ENCODE measurements around the gene CLEC4G. TPM values are rescaled to one million over a fixed set of nuclear protein-coding genes. Genes with fewer than 3 reads are reported as not detected.

CLEC4G gene
- total and polyA plus RNA-seq, 2 of the 8 experiments (the other 6 are each of a cell fraction or from before 2014, with no cell fraction given): 0.35 to 2.9 TPM

- no peak for FAIRE-seq
Observed at GRCh38 chr19:7757358-7757757, 25.4 kb upstream of the CLEC4G start.

More at GRCh38 chr19:7757358-7757757, 25.4 kb upstream of the CLEC4G start:
- POLR2A ChIA-PET (ENCODE audit: partially characterized antibody): no interaction called here
- Histone ChIP-seq H4K91ac (replicated peaks; ENCODE audit: insufficient read length, low read length) (no peak overlapping the region), H3K18ac (ENCODE audit: extremely low read depth, low read length) (no peak overlapping the region), H3K23me2 (ENCODE audit: low read depth, low read length) (no peaks in the 10 kb centered on the region), H2AK5ac (ENCODE audit: low read depth, low read length) (no peak overlapping the region), H3K9me3 (ENCODE audit: insufficient read depth in 2 of 2, low read depth in 1 of 2, low read length in 1 of 2) (peaks cover 23 to 24% of the 10 kb centered on the region in 2 experiments), H3K4ac (replicated peaks; ENCODE audit: insufficient read length, low read depth, low read length) (no peak overlapping the region), H3K4me2 (ENCODE audit: insufficient read depth in 1 of 2, low read depth in 2 of 2, low read length in 2 of 2) (no peak overlapping the region), H2BK12ac (ENCODE audit: low read depth, low read length) (no peak overlapping the region), H2BK5ac (ENCODE audit: low read depth, low read length) (no peak overlapping the region), H3K23ac (ENCODE audit: insufficient read length) (no peak overlapping the region), H2BK15ac (ENCODE audit: low read length) (no peak overlapping the region), H4K8ac (ENCODE audit: extremely low read depth, insufficient read depth, low read length) (no peak overlapping the region), H4K20me1 (replicated peaks in 1 of 2; ENCODE audit: control insufficient read depth in 1 of 2, insufficient read depth in 2 of 2, low read length in 2 of 2) (no peaks in the 10 kb centered on the region), H2BK120ac (replicated peaks; ENCODE audit: low read depth, low read length) (no peak overlapping the region), H3K56ac (replicated peaks; ENCODE audit: insufficient read length, low read depth, low read length) (no peak overlapping the region), H3K36me3 (ENCODE audit: control insufficient read depth in 2 of 4, insufficient read depth in 4 of 4, low read length in 3 of 4) (no peaks in the 10 kb centered on the region), H3K14ac (ENCODE audit: insufficient read length) (no peak overlapping the region), H3K9ac (replicated peaks in 1 of 4; ENCODE audit: extremely low read depth in 1 of 4, low read depth in 3 of 4, low read length in 3 of 4) (no peak overlapping the region), H3K79me1 (ENCODE audit: low read depth, low read length) (no peaks in the 10 kb centered on the region), H3K4me3 (ENCODE audit: extremely low read depth in 1 of 4, insufficient read depth in 2 of 4, low read depth in 3 of 4, low read length in 4 of 4) (no peak overlapping the region), H3K4me1 (replicated peaks in 1 of 4; ENCODE audit: control insufficient read depth in 3 of 4, insufficient read depth in 4 of 4, low read length in 3 of 4) (no peaks in the 10 kb centered on the region), H4K5ac (ENCODE audit: insufficient read length, low read depth, low read length) (no peak overlapping the region), H2AFZ (ENCODE audit: low read length) (no peak overlapping the region), H3K79me2 (ENCODE audit: control insufficient read depth in 1 of 2, insufficient read depth in 2 of 2, low read length in 2 of 2) (no peaks in the 10 kb centered on the region), H2BK20ac (ENCODE audit: low read length) (no peak overlapping the region), H3K27me3 (replicated peaks in 1 of 4; ENCODE audit: control insufficient read depth in 3 of 4, extremely low read depth in 1 of 4, insufficient read depth in 3 of 4, low read length in 3 of 4) (no peaks in the 10 kb centered on the region), H3K27ac (ENCODE audit: low read depth, low read length) (no peak overlapping the region)
- WGBS, 2 experiments (ENCODE audit: extremely low coverage in 1 of 2, insufficient coverage in 1 of 2, insufficient read length in 1 of 2, insufficient replicate concordance in 2 of 2, low coverage in 1 of 2, low lambda C conversion rate in 2 of 2, missing lambda C conversion rate in 1 of 2): 90% methylated on average over 3 of the region's 3 CpGs; no CpG with 5 or more reads in 1 of the 2 experiments
- TF ChIP-seq KDM5A (IDR thresholded peaks at IDR 0.05; ENCODE audit: low read length) (no peak), CHD2 (IDR thresholded peaks at IDR 0.05; ENCODE audit: low read length) (no peak), SIN3A (conservative IDR thresholded peaks at IDR 0.05 in 1 of 2, IDR thresholded peaks at IDR 0.05 in 1 of 2; ENCODE audit: low read depth in 1 of 2, low read length in 2 of 2) (no peak), KDM1A (IDR thresholded peaks at IDR 0.05; ENCODE audit: borderline replicate concordance, low read length) (no peak), EP300 (IDR thresholded peaks at IDR 0.05; ENCODE audit: borderline replicate concordance in 1 of 2, low read depth in 2 of 2, low read length in 2 of 2) (no peak), JUN (IDR thresholded peaks at IDR 0.05; ENCODE audit: low read depth, low read length) (no peak), JUND (IDR thresholded peaks at IDR 0.05; ENCODE audit: low read length) (no peak), SAP30 (IDR thresholded peaks at IDR 0.05; ENCODE audit: insufficient read depth, insufficient replicate concordance, low read length) (no peak)
- CTCF ChIA-PET (ENCODE audit: partially characterized antibody): interaction anchor here (1.0 kb wide), 1 partner anchor 10 kb away, joined by 4 read pairs; no protein-coding TSS in a partner anchor
- DNase-seq (ENCODE audit: low read depth in 1 of 2, low spot score in 2 of 2): no peak

Data from H1 (cell line).